Endothelial cell of umbilical vein (primary cell): Measurements from ENCODE around the gene C7orf25. TPM values are rescaled to one million over a fixed set of nuclear protein-coding genes. Genes with fewer than 3 reads are reported as not detected.

ENCODE experiments used
- BruUV-seq: library from RNA; stranded (reverse); fragments of 400-500 nt; replicated peaks from 2 replicates; lab custom pipeline; 2021; lab: Mats Ljungman, UMichigan
- CTCF ChIA-PET: fragments of 300-600, 350-600 bp; sonication (Branson Sonifier 250); formaldehyde crosslinking; loops from one replicate; lab custom pipeline; 2021; ENCODE audit warnings: antibody characterized with exemption, inconsistent platforms; lab: Charles Lee
- POLR2A ChIA-PET: fragments of 300-600, 350-600 bp; sonication (Branson Sonifier 250); formaldehyde crosslinking; loops from one replicate; lab custom pipeline; 2021; ENCODE audit warnings: antibody characterized with exemption, inconsistent platforms; lab: Charles Lee
- DNase-seq: peaks from one replicate; pipeline ENCODE4 v3.0.0-alpha.2; 2011; ENCODE audit warnings: low read depth, low spot score
- FAIRE-seq: peaks from 2 replicates; lab custom pipeline; 2011; peaks lifted over from hg19 to GRCh38; lab: Jason Lieb, UNC
- H2AFZ ChIP-seq: 2 replicates; pipeline ENCODE4 v1.6.0; 2012; ENCODE audit warnings: low read depth, low read length, control low read depth, inconsistent platforms
- H3K27ac ChIP-seq: 2 replicates; pipeline ENCODE4 v1.5.1; 2011; ENCODE audit warnings: low read depth, mild to moderate bottlenecking, control low read depth, low read length, moderate library complexity; ENCODE audit not compliant: insufficient read depth
- H3K27me3 ChIP-seq, 2 experiments: 2 replicates each; pipeline versions ENCODE4 v1.6.0 to v1.6.1; 2011; ENCODE audit warnings: low read length in 2 of 2, mixed read lengths in 1 of 2; ENCODE audit not compliant: control insufficient read depth in 2 of 2, insufficient read depth in 2 of 2
- H3K36me3 ChIP-seq, 2 experiments: 2 replicates in 1 of 2; 3 replicates in 1 of 2; pipeline ENCODE4 v1.5.1; 2011; ENCODE audit warnings: low read length in 2 of 2, mild to moderate bottlenecking in 1 of 2, moderate library complexity in 1 of 2; ENCODE audit not compliant: control insufficient read depth in 2 of 2, insufficient read depth in 2 of 2; ENCODE audit errors: extremely low read depth in 1 of 2
- H3K4me1 ChIP-seq: 3 replicates; pipeline ENCODE4 v1.5.1; 2011; ENCODE audit warnings: mild to moderate bottlenecking, low read length; ENCODE audit not compliant: control insufficient read depth, insufficient read depth; ENCODE audit errors: extremely low read depth
- H3K4me2 ChIP-seq: 2 replicates; pipeline ENCODE4 v1.6.1; 2011; ENCODE audit warnings: low read length, control low read depth, mixed read lengths; ENCODE audit not compliant: insufficient read depth
- H3K4me3 ChIP-seq, 3 experiments: fragments of 200-600 bp in 1 of 3; sonication (generic), shearing (Covaris generic) in 1 of 3; replicated peaks in 1 of 3; 2 replicates each; pipeline ENCODE4 v1.5.1; 2011 to 2016; ENCODE audit warnings: control low read depth in 3 of 3, low read length in 3 of 3, mild to moderate bottlenecking in 2 of 3, inconsistent platforms in 1 of 3, low read depth in 1 of 3, moderate library complexity in 1 of 3; ENCODE audit not compliant: insufficient read depth in 1 of 3
- H3K79me2 ChIP-seq: 2 replicates; pipeline ENCODE4 v1.6.0; 2012; ENCODE audit warnings: low read length, inconsistent platforms; ENCODE audit not compliant: control insufficient read depth, insufficient read depth
- H3K9ac ChIP-seq: replicated peaks from 2 replicates; pipeline ENCODE3; 2011; ENCODE audit warnings: low read length, control low read depth; ENCODE audit not compliant: insufficient read depth; ENCODE audit errors: extremely low read depth
- H3K9me1 ChIP-seq: replicated peaks from 3 replicates; pipeline ENCODE4 v1.6.0; 2011; ENCODE audit warnings: mild to moderate bottlenecking, low read length; ENCODE audit not compliant: control insufficient read depth, insufficient read depth; ENCODE audit errors: extremely low read depth
- H3K9me3 ChIP-seq: replicated peaks from 2 replicates; pipeline ENCODE4 v1.5.1; 2012; ENCODE audit warnings: low read length, inconsistent platforms; ENCODE audit not compliant: control insufficient read depth, insufficient read depth
- H4K20me1 ChIP-seq: replicated peaks from 2 replicates; pipeline ENCODE3; 2011; ENCODE audit warnings: mild to moderate bottlenecking, low read length; ENCODE audit not compliant: control insufficient read depth, insufficient read depth; ENCODE audit errors: extremely low read depth
- CTCF ChIP-seq, 2 donors: IDR thresholded peaks; 1 replicate in 1 of 2; 2 replicates in 1 of 2; pipeline ENCODE4 v1.5.1; 2011; ENCODE audit warnings: low read length in 2 of 2, mild to moderate bottlenecking in 2 of 2, moderate library complexity in 2 of 2, control low read depth in 1 of 2, inconsistent platforms in 1 of 2, low read depth in 1 of 2; ENCODE audit not compliant: insufficient read depth in 1 of 2; ENCODE audit errors: extremely low read depth in 1 of 2
- EZH2 ChIP-seq: IDR thresholded peaks from 2 replicates; pipeline ENCODE4 v1.6.1; 2012; ENCODE audit warnings: borderline replicate concordance, low read depth, mild to moderate bottlenecking, moderate library complexity, low read length, inconsistent platforms; ENCODE audit not compliant: severe bottlenecking
- FOS ChIP-seq: IDR thresholded peaks from 2 replicates; pipeline ENCODE4 v1.6.1; 2011; ENCODE audit warnings: mild to moderate bottlenecking, low read length, moderate library complexity, borderline replicate concordance; ENCODE audit not compliant: insufficient read depth
- GATA2 ChIP-seq: IDR thresholded peaks from 2 replicates; pipeline ENCODE4 v1.7.0; 2011; ENCODE audit warnings: low read depth, mild to moderate bottlenecking, moderate library complexity, mixed read lengths, low read length; ENCODE audit not compliant: insufficient read length, insufficient read depth
- JUN ChIP-seq: IDR thresholded peaks from 2 replicates; pipeline ENCODE4 v1.6.1; 2011; ENCODE audit warnings: borderline replicate concordance, low read depth; ENCODE audit not compliant: insufficient read length, insufficient read depth
- MAX ChIP-seq: IDR thresholded peaks from 2 replicates; pipeline ENCODE4 v1.6.1; 2011; ENCODE audit not compliant: insufficient read depth, insufficient read length
- MYC ChIP-seq: IDR thresholded peaks from one replicate; pipeline ENCODE4 v1.6.1; 2011; ENCODE audit warnings: mild to moderate bottlenecking, low read depth, low read length
- POLR2A ChIP-seq: IDR thresholded peaks from 2 replicates; pipeline ENCODE4 v1.6.1; 2012; ENCODE audit warnings: low read depth, mild to moderate bottlenecking, control low read depth, low read length
- POLR2AphosphoS5 ChIP-seq: IDR thresholded peaks from 2 replicates; pipeline ENCODE4 v1.6.1; 2012; ENCODE audit warnings: low read depth, mild to moderate bottlenecking, control low read depth, low read length, moderate library complexity; ENCODE audit not compliant: insufficient read depth
- dilution Hi-C: fragments of 300-500 bp; cut with MboI; formaldehyde crosslinking; loops from one replicate; pipeline ENCODE4 v1.15.0; 2019; ENCODE audit warnings: low sequenced_read_pairs; ENCODE audit not compliant: extremely low pct_ligation_motif_present
- intact Hi-C: fragments of 100-400 bp; cut with micrococcal nuclease; formaldehyde crosslinking; loops from one replicate; pipeline ENCODE4 v1.10.0; 2022
- polyA plus RNA-seq, 4 experiments: library from polyadenylated mRNA; depleted of rRNA in 3 of 4; stranded (reverse) in 3 of 4; unstranded in 1 of 4; fragments of >200 nt; gene quantifications; 2 replicates each; pipeline versions ENCODE4 v1.2.1 to v1.2.3, GENCODE V29; 2011 to 2012; ENCODE audit warnings: missing spikeins in 1 of 4
- total RNA-seq: library from RNA; stranded (reverse); gene quantifications from 2 replicates; pipeline ENCODE4 v1.2.3, GENCODE V29; 2021

C7orf25 gene
- total and polyA plus RNA-seq, 2 donors (not counting 3 experiments of a cell fraction or from before 2014, with no cell fraction given): 1.4 to 4.5 TPM

GRCh38 chr7:42947521-42947920 lies 35.7 kb upstream of the C7orf25 start:
- no peak for FAIRE-seq
- DNase-seq: no peak

More at GRCh38 chr7:42947521-42947920, 35.7 kb upstream of the C7orf25 start:
- dilution Hi-C loops (no loop called here), intact Hi-C loops (loop anchor here (10.0 kb wide), 1 partner anchor 887 kb away; no protein-coding TSS in a partner anchor)
- TF ChIP-seq POLR2A (no peak), GATA2 (no peak), CTCF (IDR thresholded peaks at IDR 0.05; ENCODE audit: extremely low read depth in 1 of 2, insufficient read depth in 1 of 2, low read depth in 1 of 2, low read length in 2 of 2) (no peak), POLR2AphosphoS5 (no peak), FOS (no peak), JUN (no peak), MYC (no peak), MAX (no peak), EZH2 (no peak)
- Histone ChIP-seq H3K9me3 (no peaks in the 10 kb centered on the region), H3K4me3 (no peak overlapping the region), H3K79me2 (no peaks in the 10 kb centered on the region), H4K20me1 (no peaks in the 10 kb centered on the region), H3K9me1 (no peaks in the 10 kb centered on the region), H3K4me2 (no peak overlapping the region), H3K36me3 (no peaks in the 10 kb centered on the region), H3K9ac (no peak overlapping the region), H3K27me3 (no peaks in the 10 kb centered on the region), H3K27ac (no peak overlapping the region), H2AFZ (no peak overlapping the region), H3K4me1 (no peaks in the 10 kb centered on the region)
- POLR2A ChIA-PET: no interaction called here
- BruUV-seq: no TSS peak
- CTCF ChIA-PET: no interaction called here
